IPS DF 19.7 (cell line): ENCODE data around the gene ECSCR.
"Not testable (repeated sequence)": the region's sequence is repeated elsewhere in the genome, so short reads cannot be mapped to it uniquely, and the experiment has no call there.

Experiments
- DNase-seq: peaks from one replicate; pipeline ENCODE4 v3.0.0-alpha.2; 2013; ENCODE audit warnings: low read depth, low spot score

The ECSCR gene

GRCh38 chr5:139414581-139415130, 47.9 kb downstream of the ECSCR start:
- DNase-seq: no peak

- DNase-seq: no peak
Observed at GRCh38 chr5:139413963-139414362, 48.6 kb downstream of the ECSCR start.

GRCh38 chr5:139413153-139413552, 49.4 kb downstream of the ECSCR start:
- DNase-seq: no peak

DNA sequence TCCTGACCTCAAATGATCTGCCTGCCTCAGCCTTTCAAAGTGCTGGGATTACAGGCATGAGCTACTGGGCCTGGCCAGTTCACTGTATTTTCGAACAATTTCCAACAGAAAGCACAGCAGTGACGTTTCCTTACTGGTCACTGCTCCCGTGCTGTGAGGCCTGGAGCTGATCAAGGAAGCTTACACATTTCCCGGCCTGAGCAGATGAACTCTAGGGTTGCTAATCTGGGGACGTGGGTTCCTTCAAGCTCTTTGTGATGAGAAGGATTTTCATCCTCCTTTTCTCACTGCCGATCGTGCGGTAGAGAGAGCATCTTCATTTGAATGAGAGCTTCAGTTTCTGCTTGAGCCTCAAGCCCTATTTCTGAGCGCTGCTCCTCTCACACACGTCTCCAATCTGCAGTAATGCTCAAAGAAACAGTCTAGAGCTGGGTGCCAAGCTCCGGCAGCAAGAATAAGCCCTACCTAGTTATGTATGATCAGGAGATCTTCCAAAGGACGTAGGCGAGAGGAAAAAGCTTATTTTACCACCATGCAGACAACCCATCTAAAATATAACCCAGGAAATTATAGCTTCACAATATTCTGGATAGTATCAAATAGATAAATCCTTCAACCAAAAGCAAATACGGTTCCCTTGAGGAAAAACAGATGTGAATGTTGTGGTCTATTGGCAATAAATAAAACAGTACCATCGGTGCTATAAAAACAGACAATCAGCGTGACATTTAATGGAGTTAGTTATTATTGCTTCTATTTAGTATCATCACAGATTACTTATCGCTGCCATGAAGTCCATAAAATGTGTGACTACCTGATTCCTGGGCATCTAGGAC, 51.3 kb downstream of the ECSCR start:
- DNase-seq: no peak

DNA sequence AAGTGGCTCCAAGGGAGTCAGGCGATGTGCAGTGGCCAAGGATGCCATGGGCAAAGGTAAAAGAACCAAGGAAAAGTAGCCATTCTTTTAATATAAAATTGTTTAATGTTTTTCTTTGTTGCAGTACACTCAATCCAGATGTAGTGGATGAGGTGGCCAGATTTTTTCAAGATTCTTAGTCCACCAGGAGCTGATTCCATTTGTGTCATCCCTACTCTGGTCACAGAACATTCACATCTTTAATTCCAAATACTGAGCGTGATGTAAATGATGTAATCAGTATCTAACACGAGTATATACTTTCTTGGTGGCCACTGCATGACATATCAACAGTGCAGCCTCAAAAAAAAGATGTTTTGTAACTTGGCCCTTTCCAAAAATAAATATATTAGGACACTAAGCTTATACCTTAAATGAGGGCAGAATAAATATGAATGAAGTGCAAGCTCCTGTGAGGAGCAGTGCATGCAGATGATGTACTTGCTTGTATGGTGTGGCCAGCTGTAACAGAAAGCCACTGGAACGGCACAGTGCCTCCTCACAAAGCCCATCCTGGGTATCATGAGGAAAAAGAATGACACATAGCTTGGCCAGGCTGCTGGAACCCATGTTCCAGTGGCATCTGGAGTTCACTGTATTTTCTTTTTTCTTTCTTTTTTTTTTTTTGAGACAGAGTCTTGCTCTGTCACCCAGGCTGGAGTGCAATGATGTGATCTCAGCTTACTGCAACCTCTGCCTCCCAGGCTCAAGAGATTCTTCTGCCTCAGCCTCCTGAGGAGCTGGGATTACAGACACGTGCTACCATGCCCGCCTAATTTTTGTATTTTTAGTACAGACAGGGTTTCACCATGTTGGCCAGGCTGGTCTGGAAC, 52.2 kb downstream of the ECSCR start:
- DNase-seq: no peak

- not testable (repeated sequence) for DNase-seq
Observed at GRCh38 chr5:139409116-139409515, 53.4 kb downstream of the ECSCR start.

DNA sequence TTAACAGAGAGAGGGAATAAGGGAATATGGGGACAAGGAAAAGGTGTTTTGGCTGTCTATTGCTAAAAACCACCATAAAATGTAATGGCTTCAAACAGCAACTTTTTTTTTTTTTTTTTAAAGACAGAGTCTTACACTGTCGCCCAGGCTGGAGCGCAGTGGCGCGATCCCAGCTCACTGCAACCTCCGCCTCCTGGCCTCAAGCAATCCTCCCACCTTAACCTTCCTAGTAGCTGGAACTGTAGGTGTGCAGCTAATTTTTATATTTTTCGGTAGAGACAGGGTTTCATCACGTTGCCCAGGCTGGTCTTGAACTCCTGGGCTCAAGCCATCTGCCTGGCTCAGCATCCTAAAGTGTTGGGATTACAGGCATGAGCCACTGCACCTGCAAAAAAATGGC, 54.4 kb downstream of the ECSCR start:
- DNase-seq: no peak

GRCh38 chr5:139407517-139407916, 55.0 kb downstream of the ECSCR start:
- no peak for DNase-seq

- no peak for DNase-seq
Observed at GRCh38 chr5:139406963-139407362, 55.6 kb downstream of the ECSCR start.

DNA sequence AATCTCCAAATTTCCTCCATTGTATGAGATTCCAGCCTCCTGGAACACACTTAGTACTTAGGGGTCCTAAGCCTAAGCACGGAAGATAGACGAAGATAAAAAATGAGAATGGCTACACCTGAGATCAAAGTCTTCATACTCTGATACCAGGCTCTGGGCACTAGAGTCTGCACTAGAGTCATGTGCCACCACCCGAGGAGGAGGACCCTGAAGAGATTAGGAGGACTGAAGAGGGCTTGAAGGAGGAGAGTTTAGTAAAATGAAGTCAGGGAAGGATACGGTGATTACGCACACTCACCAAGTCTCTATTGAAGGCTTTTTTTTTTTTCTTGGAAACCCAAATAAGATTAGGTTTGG, 58.1 kb downstream of the ECSCR start:
- no peak for DNase-seq

GRCh38 chr5:139403787-139404483, 58.6 kb downstream of the ECSCR start, which contains the start of gene SPATA24:
Gene SPATA24, minus strand, starts transcription at chr5:139404089. Its CDS starts 29 bp downstream, at chr5:139404060.
- DNase-seq: peak; percentile 88

- no peak for DNase-seq
Observed at GRCh38 chr5:139403418-139403786, 59.1 kb downstream of the ECSCR start.

DNA sequence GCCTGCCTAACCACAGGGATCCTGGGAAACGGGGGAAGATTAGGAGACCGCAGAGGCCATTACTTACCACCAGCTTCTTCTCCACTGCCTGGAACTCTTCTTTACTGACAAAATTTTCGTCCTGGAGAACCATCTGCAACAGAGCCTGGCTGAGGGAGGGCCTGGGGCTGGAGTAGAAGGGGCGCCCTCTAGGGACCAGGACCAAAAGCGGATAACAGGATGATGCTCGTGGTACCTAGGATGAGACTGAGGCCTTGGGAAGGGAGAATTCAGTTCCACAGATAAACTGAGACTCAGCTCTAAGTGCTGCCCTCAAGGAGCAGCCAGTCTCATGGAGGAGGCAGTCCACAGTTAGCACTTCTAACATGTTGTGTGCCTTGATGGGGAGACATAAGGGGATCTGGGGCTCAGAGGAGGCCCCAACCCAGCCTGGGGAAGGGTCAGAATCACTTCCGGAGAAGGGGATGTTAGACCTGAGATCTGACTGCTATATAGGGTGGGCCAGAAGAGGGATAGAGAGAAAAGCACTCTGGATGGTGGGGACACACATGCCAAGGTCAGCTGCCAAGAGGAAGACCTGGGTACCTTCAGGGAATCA, 59.9 kb downstream of the ECSCR start:
- DNase-seq: no peak

DNA sequence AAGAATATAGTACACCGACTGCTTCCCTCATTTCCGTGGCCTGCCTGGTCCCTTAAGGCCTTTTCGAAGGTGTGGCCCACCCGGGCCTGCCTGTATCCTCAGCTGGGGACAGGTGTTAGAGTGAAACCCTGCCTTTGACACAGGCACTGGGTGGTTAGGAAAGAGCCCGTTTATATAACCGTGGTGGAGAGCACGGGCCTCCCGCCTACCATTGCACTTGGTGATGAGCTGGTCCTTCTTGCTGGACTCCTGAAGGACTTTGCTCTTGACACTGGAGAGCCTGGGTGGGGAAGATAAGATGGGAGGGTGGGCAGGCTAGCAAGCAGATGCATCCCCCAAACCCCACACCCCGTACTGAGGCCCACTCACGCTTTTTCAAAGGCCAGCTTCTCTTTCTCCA, 61.0 kb downstream of the ECSCR start:
- DNase-seq: no peak

- DNase-seq: no peak
Observed at GRCh38 chr5:139399501-139400121, 62.9 kb downstream of the ECSCR start.
